Astrocyte of the hippocampus (primary cell): Measurements from ENCODE around the gene HDAC9.
A peak's percentile ranks its signal among the peaks of the same experiment; 100 is the strongest.

ENCODE experiments used
- DNase-seq: peaks from one replicate; pipeline ENCODE4 v3.0.0; 2011; ENCODE audit warnings: low read depth, low spot score

HDAC9 gene

DNA sequence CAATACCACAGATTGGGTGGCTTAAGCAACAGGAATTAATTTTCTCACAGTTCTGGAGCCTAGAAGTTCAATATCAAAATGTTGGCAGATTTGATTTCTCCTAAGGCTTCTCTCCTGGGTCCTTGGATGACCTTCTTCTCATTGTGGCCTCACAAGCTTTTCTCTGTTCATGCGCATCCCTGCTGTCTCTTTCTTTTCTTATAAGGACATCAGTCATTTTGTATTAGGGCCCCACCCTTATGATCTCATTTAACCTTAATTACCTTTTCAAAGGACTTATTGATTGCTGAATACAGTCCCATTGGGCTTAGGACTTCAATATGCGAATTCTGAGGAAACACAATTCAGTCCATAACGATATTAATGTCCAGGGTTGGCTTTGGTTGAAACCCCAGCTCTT, 285.4 kb downstream of the HDAC9 start:
- no peak for DNase-seq

- DNase-seq, result no peak
Measured at GRCh38 chr7:18786196-18786727, 290.7 kb downstream of the HDAC9 start.

- DNase-seq, result no peak
Measured at GRCh38 chr7:18786796-18787195, 291.2 kb downstream of the HDAC9 start.

DNA sequence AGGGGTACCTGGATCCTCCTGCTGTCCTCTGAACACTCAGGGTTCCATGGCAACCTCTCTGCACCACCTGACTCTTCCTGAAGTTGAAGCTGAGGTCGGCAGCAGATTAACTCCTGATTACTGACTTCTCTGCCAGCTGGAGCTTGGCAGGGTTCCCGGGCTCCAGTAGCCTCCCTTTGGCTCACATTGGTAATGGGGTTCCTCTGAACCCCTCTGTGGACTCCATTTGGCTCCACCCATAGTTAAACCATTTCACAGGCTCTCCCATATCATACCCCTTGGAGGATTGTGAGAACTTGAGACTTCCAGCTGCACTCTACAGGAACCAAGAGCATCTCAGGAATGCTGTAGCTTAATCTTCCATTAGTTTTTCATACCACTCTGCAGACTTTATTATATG, 292.5 kb downstream of the HDAC9 start:
- DNase-seq, result peak; percentile 55

- peak; percentile 75 for DNase-seq
Measured at GRCh38 chr7:18792871-18793595, 297.5 kb downstream of the HDAC9 start.

- no peak for DNase-seq
Measured at GRCh38 chr7:18796216-18796615, 300.7 kb downstream of the HDAC9 start.

- DNase-seq, result peak; percentile 89
Measured at GRCh38 chr7:18798088-18798906, 302.7 kb downstream of the HDAC9 start.

DNA sequence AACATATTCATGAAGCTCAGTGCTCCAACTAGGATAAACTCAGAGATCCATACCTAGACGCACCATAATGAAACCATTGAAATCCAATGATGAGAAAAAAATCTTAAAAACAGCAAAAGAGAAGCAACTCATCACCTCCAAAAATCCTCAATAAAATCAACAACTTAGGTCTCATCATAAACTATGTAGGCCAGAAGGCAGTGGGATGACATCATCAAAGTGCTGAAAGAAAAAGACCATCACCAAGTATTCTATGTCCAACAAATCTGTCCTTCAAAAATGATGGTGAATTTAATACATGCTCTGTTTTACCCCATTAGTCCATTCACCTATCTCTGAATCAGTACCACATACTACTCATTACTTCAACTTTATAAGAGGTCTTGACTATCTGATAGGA, 304.4 kb downstream of the HDAC9 start:
- DNase-seq, result no peak

GRCh38 chr7:18803923-18804322, 308.4 kb downstream of the HDAC9 start:
- no peak for DNase-seq

- no peak for DNase-seq
Measured at GRCh38 chr7:18806177-18806576, 310.6 kb downstream of the HDAC9 start.

DNA sequence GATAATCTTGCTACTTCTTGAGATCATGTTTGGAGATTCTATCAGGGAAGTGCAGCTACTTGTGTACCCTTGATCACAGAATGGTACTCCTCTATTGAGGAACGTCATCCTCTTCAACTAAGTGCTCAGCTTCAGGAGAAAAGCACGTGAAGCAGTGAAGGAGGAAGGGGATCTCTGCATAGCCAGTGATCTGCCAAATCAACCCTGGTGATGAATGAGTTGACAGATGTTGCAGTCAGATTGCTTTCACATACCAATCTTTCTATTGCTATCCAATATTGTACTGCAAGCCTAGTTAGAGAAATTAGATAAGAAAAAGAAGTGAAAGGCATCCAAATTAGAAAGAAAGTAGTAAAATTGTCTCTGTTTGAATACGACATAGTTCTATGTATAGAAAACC, 312.5 kb downstream of the HDAC9 start:
- no peak for DNase-seq

DNA sequence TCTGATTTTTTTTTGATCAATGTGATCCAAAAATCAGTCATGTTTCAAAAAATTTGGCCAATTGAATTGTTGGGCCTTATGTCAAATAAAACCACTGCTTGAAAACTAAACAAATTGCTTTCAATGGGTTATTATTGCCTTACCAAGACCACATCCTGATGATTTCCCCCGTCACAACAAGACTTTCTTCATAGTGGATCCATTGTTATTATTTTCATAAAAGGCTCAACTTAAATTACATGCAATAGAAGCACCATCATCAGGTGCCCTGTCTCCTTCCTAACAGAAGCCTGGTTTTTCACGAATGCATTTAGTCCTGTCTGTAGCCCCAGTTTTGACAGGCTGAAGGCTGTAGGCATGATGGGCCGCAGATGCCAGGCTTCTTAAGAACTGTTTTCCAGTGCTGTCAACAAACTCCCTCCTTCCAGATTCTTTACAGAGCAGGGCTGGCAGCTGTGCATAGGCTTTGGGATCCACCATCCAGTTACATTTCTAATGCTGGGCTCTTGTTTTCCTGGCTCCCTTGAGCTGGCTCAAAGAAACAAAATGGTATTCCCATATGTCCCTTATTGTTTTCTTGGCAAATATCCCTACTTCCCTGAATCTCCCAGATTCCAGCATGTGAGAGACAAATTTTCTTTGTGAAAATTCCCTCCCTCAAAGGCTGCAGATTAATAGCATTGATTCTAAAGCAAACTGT, 319.9 kb downstream of the HDAC9 start:
- DNase-seq, result no peak

GRCh38 chr7:18820981-18821380, 325.4 kb downstream of the HDAC9 start:
- no peak for DNase-seq

GRCh38 chr7:18821554-18821953, 326.0 kb downstream of the HDAC9 start:
- DNase-seq, result no peak

GRCh38 chr7:18824157-18824556, 328.6 kb downstream of the HDAC9 start:
- no peak for DNase-seq

DNA sequence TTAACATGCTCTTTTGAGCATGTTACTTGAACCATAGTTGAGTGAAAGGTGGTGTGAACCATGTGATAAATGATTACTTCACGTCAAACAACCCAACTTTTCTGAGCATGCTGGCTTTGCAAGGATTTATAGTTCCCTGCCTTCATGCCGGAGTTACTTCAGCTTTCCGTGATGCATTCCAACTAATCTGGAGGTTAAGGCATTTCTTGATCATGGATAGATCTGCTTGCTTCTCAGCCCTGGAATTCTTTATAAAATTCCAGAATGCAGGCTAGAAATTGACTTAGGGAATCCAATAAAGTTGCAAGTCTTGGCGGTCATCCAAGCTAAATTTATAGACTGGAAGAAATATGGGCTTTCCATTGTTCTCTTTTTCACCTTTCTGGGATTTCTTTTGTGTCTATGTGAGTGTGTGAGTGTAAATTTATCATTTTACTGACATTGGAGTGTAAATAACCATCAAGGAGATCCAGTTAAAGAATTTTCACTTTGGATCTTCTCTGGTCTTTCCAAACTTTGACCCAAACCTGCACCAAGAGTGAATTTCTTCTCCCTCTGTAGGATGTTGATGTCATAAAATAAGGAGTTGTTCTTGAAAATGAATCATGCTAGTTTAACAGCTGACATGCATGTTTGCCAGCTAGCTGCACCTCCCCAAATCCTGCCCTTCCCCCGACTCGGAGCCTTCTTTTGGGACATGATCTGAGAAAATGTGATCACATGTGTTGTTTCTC, 332.9 kb downstream of the HDAC9 start:
- DNase-seq, result no peak

DNA sequence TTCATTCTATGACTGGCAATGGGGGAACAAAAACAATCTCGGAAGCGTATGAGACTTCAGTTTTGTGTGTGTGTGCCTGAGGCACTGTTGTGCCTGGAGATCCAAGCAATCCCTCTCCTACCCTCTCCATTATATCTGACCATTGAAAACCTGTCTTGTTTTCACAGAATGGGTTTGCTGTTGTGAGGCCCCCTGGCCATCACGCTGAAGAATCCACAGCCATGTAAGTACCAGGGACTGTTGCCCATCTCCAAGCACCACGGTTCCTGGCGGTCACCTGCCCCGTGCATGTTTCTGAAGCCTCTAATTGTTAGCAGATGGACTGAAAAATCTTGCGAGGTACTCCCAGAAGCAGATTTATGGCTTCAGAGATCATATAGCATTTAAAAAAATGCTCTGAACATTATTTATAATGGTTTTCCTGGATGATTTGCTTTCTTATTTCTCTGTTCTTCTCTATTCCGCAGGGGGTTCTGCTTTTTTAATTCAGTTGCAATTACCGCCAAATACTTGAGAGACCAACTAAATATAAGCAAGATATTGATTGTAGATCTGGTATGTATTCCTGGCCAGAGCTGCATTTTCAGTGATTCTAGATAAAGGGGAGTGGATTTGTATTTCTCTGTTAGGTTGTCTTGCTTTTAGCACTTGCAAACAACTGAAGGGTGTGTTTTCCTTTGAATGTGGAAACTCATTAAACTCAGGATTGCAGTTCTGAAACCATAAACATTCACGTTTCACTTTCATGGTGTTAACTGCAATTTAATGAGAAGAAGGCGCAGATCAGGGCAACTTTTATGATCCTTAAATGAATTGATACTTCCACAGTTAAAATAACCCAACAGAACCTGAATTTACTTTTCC, 333.7 kb downstream of the HDAC9 start:
- no peak for DNase-seq

- peak; percentile 53 for DNase-seq
Measured at GRCh38 chr7:18829858-18830285, 334.3 kb downstream of the HDAC9 start.

DNA sequence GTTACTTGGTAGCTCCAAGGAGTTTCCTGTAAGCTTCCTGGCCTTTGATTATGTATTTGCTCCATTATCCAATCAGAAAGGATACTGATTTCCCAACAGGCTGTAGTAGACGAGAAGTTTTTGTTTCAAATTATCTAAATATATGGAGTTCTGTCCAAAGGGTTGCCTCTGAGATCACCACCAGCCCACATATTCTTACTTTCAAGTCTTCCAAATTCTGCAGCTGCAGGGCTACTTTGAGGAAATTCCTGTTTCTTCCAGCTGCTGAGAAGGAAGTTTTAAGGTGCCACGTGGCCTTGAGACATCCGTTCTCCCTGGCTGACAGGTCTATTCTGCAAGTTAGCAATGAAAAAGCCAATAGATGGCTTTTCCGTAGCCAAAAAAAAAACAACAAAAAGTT, 335.9 kb downstream of the HDAC9 start:
- DNase-seq, result no peak

GRCh38 chr7:18831943-18832342, 336.4 kb downstream of the HDAC9 start:
- DNase-seq, result no peak

DNA sequence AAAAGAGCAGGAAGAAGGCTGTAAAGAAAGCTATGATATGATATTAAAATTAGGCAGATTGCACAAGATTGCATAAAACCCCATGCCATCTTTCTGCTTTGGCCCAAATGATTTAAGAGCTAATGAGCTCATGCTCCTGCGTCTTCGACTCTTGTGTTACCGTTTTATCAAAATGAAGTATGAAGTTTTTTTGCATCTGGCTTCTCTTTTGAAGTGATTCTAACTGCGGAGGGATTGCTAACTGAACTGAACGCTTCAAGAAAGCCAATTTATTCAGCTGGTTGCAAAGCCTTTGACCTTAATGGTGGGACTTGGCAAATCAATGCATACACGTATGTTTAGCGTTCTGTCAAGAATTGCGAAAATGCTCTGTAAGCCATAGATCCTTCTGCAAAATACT, 339.0 kb downstream of the HDAC9 start:
- DNase-seq, result no peak
